Liver (tissue), 9 donors: ENCODE measurements around the gene PTPRN2. TPM values are rescaled to one million over a fixed set of nuclear protein-coding genes. Genes with fewer than 3 reads are reported as not detected.
"Not testable (repeated sequence)": the region's sequence is repeated elsewhere in the genome, so short reads cannot be mapped to it uniquely, and the experiment has no call there.

ENCODE experiments used
- DNase-seq: peaks from one replicate; pipeline ENCODE4 v3.0.0-alpha.2; 2017; ENCODE audit warnings: low spot score
- H3K27ac ChIP-seq, 2 donors: one replicate each; pipeline ENCODE4 v1.7.0; 2013; ENCODE audit warnings: inconsistent platforms in 2 of 2, low read length in 2 of 2, control low read depth in 1 of 2, low read depth in 1 of 2, mild to moderate bottlenecking in 1 of 2
- H3K27me3 ChIP-seq, 4 donors: one replicate each; pipeline versions ENCODE4 v1.6.1 to v1.7.0; 2013; ENCODE audit warnings: low read length in 3 of 4, inconsistent platforms in 1 of 4, mild to moderate bottlenecking in 1 of 4, moderate library complexity in 1 of 4; ENCODE audit not compliant: control insufficient read depth in 4 of 4, insufficient read depth in 4 of 4
- H3K36me3 ChIP-seq, 4 donors: one replicate each; pipeline versions ENCODE4 v1.6.1 to v1.7.0; 2013; ENCODE audit warnings: low read length in 3 of 4, mild to moderate bottlenecking in 3 of 4, low read depth in 1 of 4, moderate library complexity in 1 of 4; ENCODE audit not compliant: control insufficient read depth in 4 of 4, insufficient read depth in 3 of 4
- H3K4me1 ChIP-seq, 4 donors: one replicate each; pipeline versions ENCODE4 v1.6.1 to v1.7.0; 2013; ENCODE audit warnings: low read length in 3 of 4, mild to moderate bottlenecking in 3 of 4, moderate library complexity in 1 of 4; ENCODE audit not compliant: control insufficient read depth in 4 of 4, insufficient read depth in 4 of 4
- H3K4me3 ChIP-seq, 3 donors: one replicate each; pipeline versions ENCODE4 v1.6.1 to v1.7.0; 2013; ENCODE audit warnings: low read length in 3 of 3, control low read depth in 1 of 3, low read depth in 1 of 3, mild to moderate bottlenecking in 1 of 3
- H3K9ac ChIP-seq, 2 donors: one replicate each; pipeline ENCODE4 v1.7.0; 2013; ENCODE audit warnings: low read length in 2 of 2, mild to moderate bottlenecking in 2 of 2, moderate library complexity in 2 of 2, control low read depth in 1 of 2, low read depth in 1 of 2
- H3K9me3 ChIP-seq, 4 donors: one replicate each; pipeline versions ENCODE4 v1.6.1 to v1.7.0; 2013; ENCODE audit warnings: low read length in 3 of 4; ENCODE audit not compliant: control insufficient read depth in 4 of 4
- EGR1 ChIP-seq, 2 donors: IDR thresholded peaks; 2 replicates each; pipeline ENCODE4 v1.6.1; 2016 to 2018; ENCODE audit warnings: antibody characterized with exemption in 2 of 2, low read depth in 2 of 2
- FOXA2 ChIP-seq: IDR thresholded peaks from 2 replicates; pipeline ENCODE4 v1.6.1; 2016; ENCODE audit warnings: antibody characterized with exemption
- HNF4A ChIP-seq, 2 donors: conservative IDR thresholded peaks; 2 replicates each; pipeline ENCODE4 v1.6.1; 2016; ENCODE audit warnings: antibody characterized with exemption in 2 of 2, mild to moderate bottlenecking in 2 of 2
- HNF4G ChIP-seq: IDR thresholded peaks from 2 replicates; pipeline ENCODE4 v1.6.1; 2016; ENCODE audit warnings: antibody characterized with exemption
- TAF1 ChIP-seq: conservative IDR thresholded peaks from 2 replicates; pipeline ENCODE4 v1.6.1; 2016; ENCODE audit warnings: antibody characterized with exemption, mild to moderate bottlenecking
- WGBS: extraction: QIAGEN DNeasy Blood & Tissue Kit; methylation state at CpG from one replicate; pipeline ENCODE4 v1.1.7; 2013; 5-methylcytosine and 5-hydroxymethylcytosine counted together
- polyA plus RNA-seq, 2 donors: library from polyadenylated mRNA; stranded (reverse) in 1 of 2; unstranded in 1 of 2; fragments of 200-250 nt in 1 of 2; fragments of >200 nt in 1 of 2; fragmentation: Nextera tagmentation in 1 of 2; extraction: Ambion mirVana in 1 of 2; gene quantifications; one replicate each; pipeline versions ENCODE4 v1.2.1 to v1.2.3, GENCODE V29; 2013 to 2015
- total RNA-seq, 2 donors: library from RNA; depleted of rRNA; stranded (reverse); fragments of >200 nt; gene quantifications; one replicate each; pipeline ENCODE4 v1.2.3, GENCODE V29; 2014
- TF ChIP-seq, protein P1 (sequence below): IDR thresholded peaks from 2 replicates; pipeline ENCODE4 v1.6.1; 2016; ENCODE audit warnings: antibody characterized with exemption, mild to moderate bottlenecking
- TF ChIP-seq, protein P2 (sequence below): IDR thresholded peaks from 2 replicates; pipeline ENCODE4 v1.6.1; 2016; ENCODE audit warnings: antibody characterized with exemption
- TF ChIP-seq, protein P3 (sequence below): fragments of 150-350 bp; IDR thresholded peaks from 2 replicates; pipeline ENCODE4 v1.5.1; 2017; ENCODE audit warnings: improper control_type of control experiment, low read depth, low read length; ENCODE audit not compliant: missing input control
- donor health status: healthy.
- donor health status: healthy.
- donor health status: healthy.
- donor health status: healthy.
- donor health status: healthy.

Gene PTPRN2
- total and polyA plus RNA-seq, 4 donors, result 0.75 to 1.9 (median 1.1) TPM

DNA sequence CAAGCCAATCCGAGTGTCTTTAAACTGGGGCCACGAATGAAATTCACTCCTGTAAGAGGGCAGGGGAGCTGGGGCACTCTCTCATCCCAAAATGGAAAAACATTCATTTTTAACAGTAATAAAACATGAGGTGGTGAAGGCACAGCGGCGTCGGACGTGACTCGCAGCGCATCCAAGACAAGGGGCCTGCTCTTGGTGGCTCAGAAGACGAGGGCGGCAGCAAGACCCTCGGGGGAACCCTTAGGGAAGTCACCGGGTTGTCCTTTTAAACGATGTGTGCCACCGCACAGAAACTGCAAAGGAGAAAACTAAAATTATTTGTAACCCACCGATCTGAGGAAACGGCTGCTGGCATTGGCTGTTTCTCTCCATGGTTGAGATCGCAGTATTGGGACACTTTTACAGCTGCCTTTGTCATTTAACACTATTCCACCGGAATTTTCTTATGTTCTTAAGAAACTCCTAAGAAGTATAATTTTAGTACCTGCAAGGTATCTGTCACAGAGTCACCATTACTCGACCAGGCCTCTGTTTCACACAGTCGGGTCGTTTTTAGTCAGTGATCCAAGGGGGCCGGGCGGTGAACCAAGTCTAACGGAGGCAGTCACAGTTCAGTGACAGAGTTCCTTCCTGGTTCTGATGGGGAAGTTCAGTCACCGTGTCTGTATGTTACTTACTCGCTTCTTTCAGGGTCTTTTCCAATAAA, 159.3 kb downstream of the PTPRN2 start:
- H3K27ac ChIP-seq, result no peak overlapping the region
- peaks cover 0 to 3% (median 0%) of the 10 kb centered on the region in 4 donors for H3K27me3 ChIP-seq
- H3K4me3 ChIP-seq, result no peak overlapping the region
- 89% methylated on average over 26 of the region's 26 CpGs for WGBS
- H3K9ac ChIP-seq, result no peak overlapping the region
- DNase-seq, result no peak
- no peaks in the 10 kb centered on the region for H3K4me1 ChIP-seq
- TF ChIP-seq, protein P1, sequence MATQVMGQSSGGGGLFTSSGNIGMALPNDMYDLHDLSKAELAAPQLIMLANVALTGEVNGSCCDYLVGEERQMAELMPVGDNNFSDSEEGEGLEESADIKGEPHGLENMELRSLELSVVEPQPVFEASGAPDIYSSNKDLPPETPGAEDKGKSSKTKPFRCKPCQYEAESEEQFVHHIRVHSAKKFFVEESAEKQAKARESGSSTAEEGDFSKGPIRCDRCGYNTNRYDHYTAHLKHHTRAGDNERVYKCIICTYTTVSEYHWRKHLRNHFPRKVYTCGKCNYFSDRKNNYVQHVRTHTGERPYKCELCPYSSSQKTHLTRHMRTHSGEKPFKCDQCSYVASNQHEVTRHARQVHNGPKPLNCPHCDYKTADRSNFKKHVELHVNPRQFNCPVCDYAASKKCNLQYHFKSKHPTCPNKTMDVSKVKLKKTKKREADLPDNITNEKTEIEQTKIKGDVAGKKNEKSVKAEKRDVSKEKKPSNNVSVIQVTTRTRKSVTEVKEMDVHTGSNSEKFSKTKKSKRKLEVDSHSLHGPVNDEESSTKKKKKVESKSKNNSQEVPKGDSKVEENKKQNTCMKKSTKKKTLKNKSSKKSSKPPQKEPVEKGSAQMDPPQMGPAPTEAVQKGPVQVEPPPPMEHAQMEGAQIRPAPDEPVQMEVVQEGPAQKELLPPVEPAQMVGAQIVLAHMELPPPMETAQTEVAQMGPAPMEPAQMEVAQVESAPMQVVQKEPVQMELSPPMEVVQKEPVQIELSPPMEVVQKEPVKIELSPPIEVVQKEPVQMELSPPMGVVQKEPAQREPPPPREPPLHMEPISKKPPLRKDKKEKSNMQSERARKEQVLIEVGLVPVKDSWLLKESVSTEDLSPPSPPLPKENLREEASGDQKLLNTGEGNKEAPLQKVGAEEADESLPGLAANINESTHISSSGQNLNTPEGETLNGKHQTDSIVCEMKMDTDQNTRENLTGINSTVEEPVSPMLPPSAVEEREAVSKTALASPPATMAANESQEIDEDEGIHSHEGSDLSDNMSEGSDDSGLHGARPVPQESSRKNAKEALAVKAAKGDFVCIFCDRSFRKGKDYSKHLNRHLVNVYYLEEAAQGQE, result no peak
- H3K36me3 ChIP-seq, result no peaks in the 10 kb centered on the region
- no peaks in the 10 kb centered on the region for H3K9me3 ChIP-seq

GRCh38 chr7:158425676-158426075, 161.9 kb downstream of the PTPRN2 start:
- H3K27me3 ChIP-seq, H3K36me3 ChIP-seq, H3K9me3 ChIP-seq, H3K4me1 ChIP-seq, H3K4me3 ChIP-seq, H3K27ac ChIP-seq, DNase-seq, H3K9ac ChIP-seq: not testable (repeated sequence)
- 96% methylated on average over 34 of the region's 42 CpGs for WGBS

GRCh38 chr7:158424531-158424930, 163.1 kb downstream of the PTPRN2 start:
- Histone ChIP-seq H3K9ac (no peak overlapping the region), H3K27ac (no peak overlapping the region), H3K27me3 (no peaks in the 10 kb centered on the region), H3K9me3 (no peaks in the 10 kb centered on the region), H3K36me3 (no peaks in the 10 kb centered on the region), H3K4me1 (no peaks in the 10 kb centered on the region), H3K4me3 (no peak overlapping the region)
- no peak for DNase-seq
- TF ChIP-seq EGR1 (IDR thresholded peaks at IDR 0.05; ENCODE audit: low read depth in 2 of 2), result no peak
- no peak for TF ChIP-seq HNF4A (conservative IDR thresholded peaks at IDR 0.05)
- TF ChIP-seq HNF4G, result no peak
- TF ChIP-seq TAF1, result no peak
- TF ChIP-seq, protein P2, sequence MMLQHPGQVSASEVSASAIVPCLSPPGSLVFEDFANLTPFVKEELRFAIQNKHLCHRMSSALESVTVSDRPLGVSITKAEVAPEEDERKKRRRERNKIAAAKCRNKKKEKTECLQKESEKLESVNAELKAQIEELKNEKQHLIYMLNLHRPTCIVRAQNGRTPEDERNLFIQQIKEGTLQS, result no peak
- TF ChIP-seq, protein P1, result no peak
- no peak for TF ChIP-seq FOXA2
- TF ChIP-seq, protein P3, sequence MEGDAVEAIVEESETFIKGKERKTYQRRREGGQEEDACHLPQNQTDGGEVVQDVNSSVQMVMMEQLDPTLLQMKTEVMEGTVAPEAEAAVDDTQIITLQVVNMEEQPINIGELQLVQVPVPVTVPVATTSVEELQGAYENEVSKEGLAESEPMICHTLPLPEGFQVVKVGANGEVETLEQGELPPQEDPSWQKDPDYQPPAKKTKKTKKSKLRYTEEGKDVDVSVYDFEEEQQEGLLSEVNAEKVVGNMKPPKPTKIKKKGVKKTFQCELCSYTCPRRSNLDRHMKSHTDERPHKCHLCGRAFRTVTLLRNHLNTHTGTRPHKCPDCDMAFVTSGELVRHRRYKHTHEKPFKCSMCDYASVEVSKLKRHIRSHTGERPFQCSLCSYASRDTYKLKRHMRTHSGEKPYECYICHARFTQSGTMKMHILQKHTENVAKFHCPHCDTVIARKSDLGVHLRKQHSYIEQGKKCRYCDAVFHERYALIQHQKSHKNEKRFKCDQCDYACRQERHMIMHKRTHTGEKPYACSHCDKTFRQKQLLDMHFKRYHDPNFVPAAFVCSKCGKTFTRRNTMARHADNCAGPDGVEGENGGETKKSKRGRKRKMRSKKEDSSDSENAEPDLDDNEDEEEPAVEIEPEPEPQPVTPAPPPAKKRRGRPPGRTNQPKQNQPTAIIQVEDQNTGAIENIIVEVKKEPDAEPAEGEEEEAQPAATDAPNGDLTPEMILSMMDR, result no peak
- WGBS, result 91% methylated on average over 19 of the region's 19 CpGs
